GM21786 (cell line): ENCODE results near the gene ZNF558.
"Not testable (repeated sequence)": the region's sequence is repeated elsewhere in the genome, so short reads cannot be mapped to it uniquely, and the experiment has no call there.

Experiments
- ATAC-seq: cut with Tn5 transposase; IDR thresholded peaks from one replicate; pipeline ENCODE4 v1.9.1; 2021; ENCODE audit not compliant: unreplicated experiment

The ZNF558 gene

DNA sequence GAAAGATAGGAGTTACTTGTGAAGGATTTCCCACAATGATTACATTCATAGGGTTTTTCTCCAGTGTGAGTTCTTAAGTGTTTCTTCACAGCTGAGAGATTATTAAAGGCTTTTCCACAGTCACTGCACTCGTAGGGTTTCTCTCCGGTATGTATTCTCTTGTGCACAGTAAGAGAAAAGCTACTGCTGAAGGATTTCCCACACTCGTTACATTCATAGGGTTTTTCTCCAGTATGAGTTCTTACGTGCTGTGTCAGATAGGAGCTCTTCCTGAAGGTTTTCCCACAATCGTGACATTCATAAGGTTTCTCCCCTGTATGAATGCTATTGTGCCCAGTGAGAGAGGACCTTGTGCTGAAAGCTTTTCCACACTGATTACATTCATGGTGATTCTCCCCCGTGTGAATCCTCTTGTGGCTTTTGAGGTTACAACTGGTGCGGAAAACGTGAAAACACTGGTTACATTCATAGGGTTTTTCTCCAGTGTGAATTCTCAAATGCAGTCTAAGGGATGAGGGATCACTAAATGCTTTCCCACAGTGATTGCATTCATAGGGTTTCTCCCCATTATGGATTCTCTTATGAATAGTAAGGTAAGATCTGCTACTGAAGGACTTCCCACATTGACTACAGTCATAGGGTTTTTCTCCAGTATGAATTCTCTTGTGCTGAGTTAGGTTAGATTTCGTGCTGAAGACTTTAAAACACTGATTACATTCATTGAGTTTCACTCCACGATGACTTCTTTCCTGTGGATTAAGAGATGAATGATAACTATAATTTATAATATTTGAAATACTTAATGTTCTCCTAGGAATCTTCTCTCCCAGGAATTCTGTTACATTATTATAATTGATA lies 20.6 kb downstream of the ZNF558 start:
- no peak for ATAC-seq

- ATAC-seq = no peak
These were observed 25.4 kb downstream of the ZNF558 start for GRCh38 chr19:8806661-8807060.

- no peak for ATAC-seq
These were observed 37.3 kb downstream of the ZNF558 start for GRCh38 chr19:8794823-8795222.

DNA sequence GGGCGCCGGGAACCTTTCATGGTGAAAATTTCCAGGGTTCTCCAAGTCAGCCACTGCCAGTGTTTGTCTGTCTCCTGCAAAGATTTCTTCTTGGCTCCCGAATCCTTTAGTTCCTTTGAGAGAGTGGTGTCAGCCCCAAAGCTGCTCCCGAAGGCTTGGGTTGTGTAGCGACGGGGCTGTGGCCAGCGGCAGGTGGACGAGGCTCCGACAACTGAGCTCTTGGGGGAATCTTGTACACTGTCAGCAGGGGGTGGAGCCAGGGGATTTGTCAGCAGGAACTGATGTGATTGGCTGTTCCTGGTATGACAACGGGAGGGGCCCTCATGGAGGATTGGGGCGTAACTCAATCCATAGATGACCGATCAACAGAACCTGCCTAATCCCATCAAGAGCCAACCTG lies 58.5 kb downstream of the ZNF558 start:
- not testable (repeated sequence) for ATAC-seq

DNA sequence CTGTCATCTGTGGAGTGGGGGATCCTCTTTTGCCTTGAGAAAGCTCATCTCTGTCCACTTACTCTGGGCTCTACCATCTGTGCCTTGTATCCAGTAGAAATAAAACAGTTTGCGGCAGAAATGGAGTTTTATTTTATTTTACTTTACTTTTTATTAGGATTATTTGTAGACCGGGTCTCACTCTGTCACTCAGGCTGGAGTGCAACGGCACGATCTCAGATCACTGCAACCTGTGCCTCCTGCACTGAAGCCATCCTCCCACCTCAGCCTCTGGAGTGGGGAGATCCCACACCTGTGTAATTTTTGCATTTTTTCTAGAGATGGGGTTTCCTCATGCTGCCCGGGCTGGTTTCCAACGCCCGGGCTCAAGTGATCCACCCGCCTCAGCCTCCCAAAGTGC lies 62.8 kb downstream of the ZNF558 start:
- not testable (repeated sequence) for ATAC-seq

DNA sequence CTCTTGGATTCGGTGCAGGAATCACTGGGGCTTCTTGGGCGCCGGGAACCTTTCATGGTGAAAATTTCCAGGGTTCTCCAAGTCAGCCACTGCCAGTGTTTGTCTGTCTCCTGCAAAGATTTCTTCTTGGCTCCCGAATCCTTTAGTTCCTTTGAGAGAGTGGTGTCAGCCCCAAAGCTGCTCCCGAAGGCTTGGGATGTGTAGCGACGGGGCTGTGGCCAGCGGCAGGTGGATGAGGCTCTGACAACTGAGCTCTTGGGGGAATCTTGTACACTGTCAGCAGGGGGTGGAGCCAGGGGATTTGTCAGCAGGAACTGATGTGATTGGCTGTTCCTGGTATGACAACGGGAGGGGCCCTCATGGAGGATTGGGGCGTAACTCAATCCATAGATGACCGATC lies 64.8 kb downstream of the ZNF558 start:
- not testable (repeated sequence) for ATAC-seq
